K562 (cell line): ENCODE results near the gene PRR19. TPM values are rescaled to one million over a fixed set of nuclear protein-coding genes. Genes with fewer than 3 reads are reported as not detected.

Experiments used
- HMGXB4 ChIP-seq: sonication (generic); formaldehyde crosslinking; IDR thresholded peaks from 2 replicates; pipeline ENCODE4 v1.8.1; 2023; ENCODE audit warnings: mild to moderate bottlenecking, missing genetic modification reagents
- KDM5B ChIP-seq: fragments of 200-600 bp; sonication (generic); IDR thresholded peaks from 2 replicates; pipeline ENCODE4 v1.6.1; 2012; ENCODE audit warnings: low read depth, mild to moderate bottlenecking, moderate library complexity, low read length, control low read depth, inconsistent platforms; ENCODE audit not compliant: insufficient replicate concordance
- KLF1 ChIP-seq: fragments of 450-650 bp; IDR thresholded peaks from 2 replicates; pipeline ENCODE4 v1.6.1; 2016; ENCODE audit warnings: missing genetic modification characterization, missing compliant biosample characterization
- NR2C2 ChIP-seq, 2 experiments: fragments of 200-800 bp in 1 of 2; sonication (Bioruptor generic) in 1 of 2; sonication (generic) in 1 of 2; formaldehyde crosslinking in 1 of 2; IDR thresholded peaks; 2 replicates each; pipeline versions ENCODE4 v1.6.1 to v1.8.0; 2016 to 2022; ENCODE audit warnings: mild to moderate bottlenecking in 1 of 2, missing compliant biosample characterization in 1 of 2, missing genetic modification characterization in 1 of 2, missing genetic modification reagents in 1 of 2
- RBFOX2 ChIP-seq: fragments of 200-400 bp; formaldehyde crosslinking; IDR thresholded peaks from 2 replicates; pipeline ENCODE4 v1.6.1; 2017; ENCODE audit warnings: low read depth, mild to moderate bottlenecking, low read length, moderate library complexity
- SPI1 ChIP-seq: IDR thresholded peaks from 2 replicates; pipeline ENCODE4 v1.6.1; 2011; ENCODE audit warnings: low read depth, low read length, control low read depth, borderline replicate concordance
- TRIM24 ChIP-seq, 2 experiments: fragments of 450-650 bp; IDR thresholded peaks; 2 replicates each; pipeline ENCODE4 v1.6.1; 2016
- ZKSCAN1 ChIP-seq: fragments of 150-350 bp; IDR thresholded peaks from 2 replicates; pipeline ENCODE4 v1.6.1; 2016; ENCODE audit warnings: low read depth, low read length
- ZNF347 ChIP-seq: fragments of 450-650 bp; formaldehyde crosslinking; IDR thresholded peaks from 2 replicates; pipeline ENCODE4 v1.4.0; 2020; ENCODE audit warnings: low read depth, mild to moderate bottlenecking, moderate library complexity
- polyA plus RNA-seq, 8 experiments: library from polyadenylated mRNA; depleted of rRNA in 4 of 8; stranded (reverse) in 5 of 8; unstranded in 3 of 8; fragments of >200 nt; fragmentation: Nextera tagmentation in 2 of 8; fragmentation: Illumina TruSeq in 1 of 8; extraction: Ambion mirVana in 2 of 8; extraction: Trizol in 1 of 8; gene quantifications; 2 replicates each; pipeline versions ENCODE4 v1.2.1 to v1.2.3, GENCODE V29; 2011 to 2014; ENCODE audit warnings: inconsistent platforms in 1 of 8, missing spikeins in 1 of 8
- total RNA-seq, 7 experiments: library from RNA; depleted of rRNA in 6 of 7; stranded (reverse); fragments of >200 nt in 6 of 7; fragmentation: Illumina TruSeq in 2 of 7; extraction: Trizol in 2 of 7; gene quantifications; 2 replicates each; pipeline versions ENCODE4 v1.2.1 to v1.2.3, GENCODE V29; 2011 to 2021; ENCODE audit warnings: low replicate concordance in 1 of 7
- TF ChIP-seq, protein P1 (sequence below), 3 experiments: fragments of 200-800 bp in 1 of 3; fragments of 250-450 bp in 1 of 3; fragments of 450-650 bp in 1 of 3; sonication (Bioruptor Pico) in 1 of 3; sonication (Bioruptor generic) in 1 of 3; formaldehyde crosslinking in 1 of 3; IDR thresholded peaks; 2 replicates each; pipeline versions ENCODE4 v1.6.1 to v1.8.0; 2016 to 2022; ENCODE audit warnings: mild to moderate bottlenecking in 2 of 3, missing genetic modification characterization in 2 of 3, missing compliant biosample characterization in 1 of 3, moderate library complexity in 1 of 3
- TF ChIP-seq, protein P2 (sequence below), 2 experiments: IDR thresholded peaks; 2 replicates each; pipeline ENCODE4 v1.6.1; 2011; ENCODE audit warnings: borderline replicate concordance in 1 of 2, control low read depth in 1 of 2, low read depth in 1 of 2, low read length in 1 of 2, mild to moderate bottlenecking in 1 of 2, mixed read lengths in 1 of 2, moderate library complexity in 1 of 2; ENCODE audit not compliant: insufficient read depth in 1 of 2, insufficient read length in 1 of 2, poor library complexity in 1 of 2, severe bottlenecking in 1 of 2; ENCODE audit errors: extremely low read depth in 1 of 2
- TF ChIP-seq, protein P3 (sequence below): fragments of 250-450 bp; sonication (Bioruptor Pico); IDR thresholded peaks from 2 replicates; pipeline ENCODE4 v1.4.0; 2020; ENCODE audit warnings: borderline replicate concordance
- TF ChIP-seq, protein P4 (sequence below): IDR thresholded peaks from 2 replicates; pipeline ENCODE4 v1.6.1; 2012; ENCODE audit warnings: low read depth, low read length, improper control_type of control experiment, borderline replicate concordance

Gene PRR19
- total and polyA plus RNA-seq, 9 of the 15 experiments (the other 6 are each of a cell fraction or from before 2014, with no cell fraction given), result 0.10 to 1.6 (median 0.54) TPM

- TF ChIP-seq HMGXB4 (CRISPR knock-in tag) (0 out of 2 replicates have a peak, but pooled peaks have one; percentile 68), NR2C2 (CRISPR knock-in tag; IDR thresholded peaks at IDR 0.05) (no peak), NR2C2 (tag; IDR thresholded peaks at IDR 0.05) (peak; percentile 83; the same call in 1 of the 2 replicates), SPI1 (peak; percentile 74; the same call in 1 of the 2 replicates), ZNF347 (no peak), ZKSCAN1 (peak; percentile 8; the same call in 1 of the 2 replicates), RBFOX2 (peak; percentile 91), TRIM24 (IDR thresholded peaks at IDR 0.05) (peak; percentile 29 to 74; a peak in 2 of 4 replicates), KLF1 (tag) (0 out of 2 replicates have a peak, but pooled peaks have one; percentile 2), KDM5B (peak; percentile 60)
- TF ChIP-seq, protein P1, sequence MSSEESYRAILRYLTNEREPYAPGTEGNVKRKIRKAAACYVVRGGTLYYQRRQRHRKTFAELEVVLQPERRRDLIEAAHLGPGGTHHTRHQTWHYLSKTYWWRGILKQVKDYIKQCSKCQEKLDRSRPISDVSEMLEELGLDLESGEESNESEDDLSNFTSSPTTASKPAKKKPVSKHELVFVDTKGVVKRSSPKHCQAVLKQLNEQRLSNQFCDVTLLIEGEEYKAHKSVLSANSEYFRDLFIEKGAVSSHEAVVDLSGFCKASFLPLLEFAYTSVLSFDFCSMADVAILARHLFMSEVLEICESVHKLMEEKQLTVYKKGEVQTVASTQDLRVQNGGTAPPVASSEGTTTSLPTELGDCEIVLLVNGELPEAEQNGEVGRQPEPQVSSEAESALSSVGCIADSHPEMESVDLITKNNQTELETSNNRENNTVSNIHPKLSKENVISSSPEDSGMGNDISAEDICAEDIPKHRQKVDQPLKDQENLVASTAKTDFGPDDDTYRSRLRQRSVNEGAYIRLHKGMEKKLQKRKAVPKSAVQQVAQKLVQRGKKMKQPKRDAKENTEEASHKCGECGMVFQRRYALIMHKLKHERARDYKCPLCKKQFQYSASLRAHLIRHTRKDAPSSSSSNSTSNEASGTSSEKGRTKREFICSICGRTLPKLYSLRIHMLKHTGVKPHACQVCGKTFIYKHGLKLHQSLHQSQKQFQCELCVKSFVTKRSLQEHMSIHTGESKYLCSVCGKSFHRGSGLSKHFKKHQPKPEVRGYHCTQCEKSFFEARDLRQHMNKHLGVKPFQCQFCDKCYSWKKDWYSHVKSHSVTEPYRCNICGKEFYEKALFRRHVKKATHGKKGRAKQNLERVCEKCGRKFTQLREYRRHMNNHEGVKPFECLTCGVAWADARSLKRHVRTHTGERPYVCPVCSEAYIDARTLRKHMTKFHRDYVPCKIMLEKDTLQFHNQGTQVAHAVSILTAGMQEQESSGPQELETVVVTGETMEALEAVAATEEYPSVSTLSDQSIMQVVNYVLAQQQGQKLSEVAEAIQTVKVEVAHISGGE (CRISPR knock-in tag; IDR thresholded peaks at IDR 0.05), result peak in 1 of 3 experiments; percentile 84; a peak in 2 of 6 replicates
- TF ChIP-seq, protein P2, sequence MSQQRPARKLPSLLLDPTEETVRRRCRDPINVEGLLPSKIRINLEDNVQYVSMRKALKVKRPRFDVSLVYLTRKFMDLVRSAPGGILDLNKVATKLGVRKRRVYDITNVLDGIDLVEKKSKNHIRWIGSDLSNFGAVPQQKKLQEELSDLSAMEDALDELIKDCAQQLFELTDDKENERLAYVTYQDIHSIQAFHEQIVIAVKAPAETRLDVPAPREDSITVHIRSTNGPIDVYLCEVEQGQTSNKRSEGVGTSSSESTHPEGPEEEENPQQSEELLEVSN (IDR thresholded peaks at IDR 0.05; ENCODE audit: borderline replicate concordance in 1 of 2, extremely low read depth in 1 of 2, insufficient read depth in 1 of 2, insufficient read length in 1 of 2, low read depth in 1 of 2, low read length in 1 of 2, poor library complexity in 1 of 2, severe bottlenecking in 1 of 2), result peak in 1 of 2 experiments; percentile 61
- TF ChIP-seq, protein P3, sequence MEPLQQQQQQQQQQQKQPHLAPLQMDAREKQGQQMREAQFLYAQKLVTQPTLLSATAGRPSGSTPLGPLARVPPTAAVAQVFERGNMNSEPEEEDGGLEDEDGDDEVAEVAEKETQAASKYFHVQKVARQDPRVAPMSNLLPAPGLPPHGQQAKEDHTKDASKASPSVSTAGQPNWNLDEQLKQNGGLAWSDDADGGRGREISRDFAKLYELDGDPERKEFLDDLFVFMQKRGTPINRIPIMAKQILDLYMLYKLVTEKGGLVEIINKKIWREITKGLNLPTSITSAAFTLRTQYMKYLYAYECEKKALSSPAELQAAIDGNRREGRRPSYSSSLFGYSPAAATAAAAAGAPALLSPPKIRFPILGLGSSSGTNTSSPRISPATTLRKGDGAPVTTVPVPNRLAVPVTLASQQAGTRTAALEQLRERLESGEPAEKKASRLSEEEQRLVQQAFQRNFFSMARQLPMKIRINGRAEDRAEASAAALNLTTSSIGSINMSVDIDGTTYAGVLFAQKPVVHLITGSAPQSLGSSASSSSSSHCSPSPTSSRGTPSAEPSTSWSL (CRISPR knock-in tag), result peak; percentile 79; the same call in 1 of the 2 replicates
- TF ChIP-seq, protein P4, sequence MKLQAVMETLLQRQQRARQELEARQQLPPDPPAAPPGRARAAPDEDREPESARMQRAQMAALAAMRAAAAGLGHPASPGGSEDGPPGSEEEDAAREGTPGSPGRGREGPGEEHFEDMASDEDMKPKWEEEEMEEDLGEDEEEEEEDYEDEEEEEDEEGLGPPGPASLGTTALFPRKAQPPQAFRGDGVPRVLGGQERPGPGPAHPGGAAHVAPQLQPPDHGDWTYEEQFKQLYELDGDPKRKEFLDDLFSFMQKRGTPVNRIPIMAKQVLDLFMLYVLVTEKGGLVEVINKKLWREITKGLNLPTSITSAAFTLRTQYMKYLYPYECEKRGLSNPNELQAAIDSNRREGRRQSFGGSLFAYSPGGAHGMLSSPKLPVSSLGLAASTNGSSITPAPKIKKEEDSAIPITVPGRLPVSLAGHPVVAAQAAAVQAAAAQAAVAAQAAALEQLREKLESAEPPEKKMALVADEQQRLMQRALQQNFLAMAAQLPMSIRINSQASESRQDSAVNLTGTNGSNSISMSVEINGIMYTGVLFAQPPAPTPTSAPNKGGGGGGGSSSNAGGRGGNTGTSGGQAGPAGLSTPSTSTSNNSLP, result 0 out of 2 replicates have a peak, but pooled peaks have one; percentile 15
Observed at GRCh38 chr19:42268142-42268703, 33.7 kb upstream of the PRR19 start (continued).
